ENCODE results near the gene RANBP10. TPM values are rescaled to one million over a fixed set of nuclear protein-coding genes. Genes with fewer than 3 reads are reported as not detected.

RANBP10 gene
- polyA plus RNA-seq, 2 of the 4 experiments (the other 2 are of a cell fraction), result 7.5 to 9.8 TPM

DNA sequence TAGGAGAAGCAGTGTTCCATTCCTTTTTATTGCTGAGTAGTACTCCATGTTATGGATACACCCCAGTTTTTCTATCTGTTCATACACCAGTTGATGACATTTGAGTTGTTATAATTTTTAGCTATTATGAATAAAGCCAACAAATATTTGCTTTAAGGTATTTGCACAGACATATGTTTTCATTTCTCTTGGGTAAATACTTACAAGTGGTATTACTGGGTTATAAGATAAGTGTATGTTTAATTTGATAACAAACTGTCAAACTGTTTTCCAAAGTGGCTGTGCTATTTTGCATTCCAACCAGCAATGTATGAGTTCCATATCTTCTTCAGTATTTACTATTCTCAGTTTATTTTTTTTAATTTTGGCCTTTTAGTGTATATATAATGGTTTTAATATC lies 59.5 kb downstream of the RANBP10 start:
- Histone ChIP-seq H3K4me2 (no peak overlapping the region), H3K27ac (no peak overlapping the region), H3K9me3 (no peaks in the 10 kb centered on the region), H3K4me3 (no peak overlapping the region), H3K4me1 (no peaks in the 10 kb centered on the region)
- FAIRE-seq (no peak), ATAC-seq (no peak), DNase-seq (ENCODE audit: low read depth in 1 of 2, low spot score in 1 of 2) (no peak)
- ChIA-PET CTCF (interaction anchor here (1.6 kb wide), 1 partner anchor 70 kb away, joined by 6 read pairs; no protein-coding TSS in a partner anchor), POLR2A (no interaction called here)
- TF ChIP-seq RAD21 (conservative IDR thresholded peaks at IDR 0.05 in 1 of 2, IDR thresholded peaks at IDR 0.05 in 1 of 2), result no peak
- TF ChIP-seq, protein P1, sequence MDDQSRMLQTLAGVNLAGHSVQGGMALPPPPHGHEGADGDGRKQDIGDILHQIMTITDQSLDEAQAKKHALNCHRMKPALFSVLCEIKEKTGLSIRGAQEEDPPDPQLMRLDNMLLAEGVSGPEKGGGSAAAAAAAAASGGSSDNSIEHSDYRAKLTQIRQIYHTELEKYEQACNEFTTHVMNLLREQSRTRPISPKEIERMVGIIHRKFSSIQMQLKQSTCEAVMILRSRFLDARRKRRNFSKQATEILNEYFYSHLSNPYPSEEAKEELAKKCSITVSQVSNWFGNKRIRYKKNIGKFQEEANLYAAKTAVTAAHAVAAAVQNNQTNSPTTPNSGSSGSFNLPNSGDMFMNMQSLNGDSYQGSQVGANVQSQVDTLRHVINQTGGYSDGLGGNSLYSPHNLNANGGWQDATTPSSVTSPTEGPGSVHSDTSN (IDR thresholded peaks at IDR 0.05), result no peak
- TF ChIP-seq EHMT2 (IDR thresholded peaks at IDR 0.05; ENCODE audit: low read depth), result no peak
- no peak for TF ChIP-seq NFE2L2 (conservative IDR thresholded peaks at IDR 0.05; ENCODE audit: low read length)
- no peak for TF ChIP-seq GATA3 (IDR thresholded peaks at IDR 0.05; ENCODE audit: borderline replicate concordance)
- TF ChIP-seq MAFK (IDR thresholded peaks at IDR 0.05; ENCODE audit: partially characterized antibody), result no peak
- TF ChIP-seq, protein P2, sequence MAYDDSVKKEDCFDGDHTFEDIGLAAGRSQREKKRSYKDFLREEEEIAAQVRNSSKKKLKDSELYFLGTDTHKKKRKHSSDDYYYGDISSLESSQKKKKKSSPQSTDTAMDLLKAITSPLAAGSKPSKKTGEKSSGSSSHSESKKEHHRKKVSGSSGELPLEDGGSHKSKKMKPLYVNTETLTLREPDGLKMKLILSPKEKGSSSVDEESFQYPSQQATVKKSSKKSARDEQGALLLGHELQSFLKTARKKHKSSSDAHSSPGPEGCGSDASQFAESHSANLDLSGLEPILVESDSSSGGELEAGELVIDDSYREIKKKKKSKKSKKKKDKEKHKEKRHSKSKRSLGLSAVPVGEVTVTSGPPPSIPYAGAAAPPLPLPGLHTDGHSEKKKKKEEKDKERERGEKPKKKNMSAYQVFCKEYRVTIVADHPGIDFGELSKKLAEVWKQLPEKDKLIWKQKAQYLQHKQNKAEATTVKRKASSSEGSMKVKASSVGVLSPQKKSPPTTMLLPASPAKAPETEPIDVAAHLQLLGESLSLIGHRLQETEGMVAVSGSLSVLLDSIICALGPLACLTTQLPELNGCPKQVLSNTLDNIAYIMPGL (CRISPR knock-in tag; IDR thresholded peaks at IDR 0.05; ENCODE audit: borderline replicate concordance), result no peak
- TF ChIP-seq, protein P3, sequence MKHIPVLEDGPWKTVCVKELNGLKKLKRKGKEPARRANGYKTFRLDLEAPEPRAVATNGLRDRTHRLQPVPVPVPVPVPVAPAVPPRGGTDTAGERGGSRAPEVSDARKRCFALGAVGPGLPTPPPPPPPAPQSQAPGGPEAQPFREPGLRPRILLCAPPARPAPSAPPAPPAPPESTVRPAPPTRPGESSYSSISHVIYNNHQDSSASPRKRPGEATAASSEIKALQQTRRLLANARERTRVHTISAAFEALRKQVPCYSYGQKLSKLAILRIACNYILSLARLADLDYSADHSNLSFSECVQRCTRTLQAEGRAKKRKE (CRISPR knock-in tag; IDR thresholded peaks at IDR 0.05; ENCODE audit: low read depth), result no peak
- no peak for TF ChIP-seq FOSB (CRISPR knock-in tag; IDR thresholded peaks at IDR 0.05)
- TF ChIP-seq, protein P4, sequence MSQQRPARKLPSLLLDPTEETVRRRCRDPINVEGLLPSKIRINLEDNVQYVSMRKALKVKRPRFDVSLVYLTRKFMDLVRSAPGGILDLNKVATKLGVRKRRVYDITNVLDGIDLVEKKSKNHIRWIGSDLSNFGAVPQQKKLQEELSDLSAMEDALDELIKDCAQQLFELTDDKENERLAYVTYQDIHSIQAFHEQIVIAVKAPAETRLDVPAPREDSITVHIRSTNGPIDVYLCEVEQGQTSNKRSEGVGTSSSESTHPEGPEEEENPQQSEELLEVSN (IDR thresholded peaks at IDR 0.05; ENCODE audit: borderline replicate concordance, low read depth), result no peak
- TF ChIP-seq KDM1A (IDR thresholded peaks at IDR 0.05; ENCODE audit: low read depth), result no peak
- TF ChIP-seq, protein P5, sequence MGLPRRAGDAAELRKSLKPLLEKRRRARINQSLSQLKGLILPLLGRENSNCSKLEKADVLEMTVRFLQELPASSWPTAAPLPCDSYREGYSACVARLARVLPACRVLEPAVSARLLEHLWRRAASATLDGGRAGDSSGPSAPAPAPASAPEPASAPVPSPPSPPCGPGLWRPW (IDR thresholded peaks at IDR 0.05), result no peak
- TF ChIP-seq FOSL2 (IDR thresholded peaks at IDR 0.05), result no peak
- TF ChIP-seq FOSL2 (CRISPR knock-in tag; IDR thresholded peaks at IDR 0.05), result no peak
- no peak for TF ChIP-seq CEBPB (IDR thresholded peaks at IDR 0.05)

GRCh38 chr16:67741118-67741517 lies 65.2 kb downstream of the RANBP10 start:
- ATAC-seq, result no peak
- no peak for FAIRE-seq
- Histone ChIP-seq H3K4me2 (no peak overlapping the region), H3K4me3 (no peak overlapping the region), H3K9me3 (no peaks in the 10 kb centered on the region), H3K27ac (no peak overlapping the region), H3K4me1 (no peaks in the 10 kb centered on the region)
- POLR2A ChIA-PET, result no interaction called here
- CTCF ChIA-PET, result no interaction called here
- DNase-seq (ENCODE audit: low read depth in 1 of 2, low spot score in 1 of 2), result no peak
- WGBS (ENCODE audit: missing lambda C conversion rate), result 79% methylated on average over 4 of the region's 4 CpGs
- TF ChIP-seq, protein P2 (CRISPR knock-in tag; IDR thresholded peaks at IDR 0.05; ENCODE audit: borderline replicate concordance), result no peak
- TF ChIP-seq POLR2AphosphoS2 (conservative IDR thresholded peaks at IDR 0.05; ENCODE audit: low read length), result no peak
- TF ChIP-seq FOSL2 (IDR thresholded peaks at IDR 0.05), result no peak
- TF ChIP-seq FOSL2 (CRISPR knock-in tag; IDR thresholded peaks at IDR 0.05), result no peak
- TF ChIP-seq JUNB (IDR thresholded peaks at IDR 0.05), result no peak
- TF ChIP-seq, protein P6, sequence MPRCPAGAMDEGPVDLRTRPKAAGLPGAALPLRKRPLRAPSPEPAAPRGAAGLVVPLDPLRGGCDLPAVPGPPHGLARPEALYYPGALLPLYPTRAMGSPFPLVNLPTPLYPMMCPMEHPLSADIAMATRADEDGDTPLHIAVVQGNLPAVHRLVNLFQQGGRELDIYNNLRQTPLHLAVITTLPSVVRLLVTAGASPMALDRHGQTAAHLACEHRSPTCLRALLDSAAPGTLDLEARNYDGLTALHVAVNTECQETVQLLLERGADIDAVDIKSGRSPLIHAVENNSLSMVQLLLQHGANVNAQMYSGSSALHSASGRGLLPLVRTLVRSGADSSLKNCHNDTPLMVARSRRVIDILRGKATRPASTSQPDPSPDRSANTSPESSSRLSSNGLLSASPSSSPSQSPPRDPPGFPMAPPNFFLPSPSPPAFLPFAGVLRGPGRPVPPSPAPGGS (IDR thresholded peaks at IDR 0.05), result no peak
- no peak for TF ChIP-seq EP300 (IDR thresholded peaks at IDR 0.05)
- no peak for TF ChIP-seq RAD21 (conservative IDR thresholded peaks at IDR 0.05 in 1 of 2, IDR thresholded peaks at IDR 0.05 in 1 of 2)
- TF ChIP-seq ESRRA (IDR thresholded peaks at IDR 0.05; ENCODE audit: borderline replicate concordance, low read length), result no peak
- TF ChIP-seq KDM1A (IDR thresholded peaks at IDR 0.05; ENCODE audit: low read depth), result no peak
- TF ChIP-seq NFE2L2 (conservative IDR thresholded peaks at IDR 0.05; ENCODE audit: low read length), result no peak
- no peak for TF ChIP-seq NR3C1 (IDR thresholded peaks at IDR 0.05)
- no peak for TF ChIP-seq FOSB (CRISPR knock-in tag; IDR thresholded peaks at IDR 0.05)
- no peak for TF ChIP-seq SREBF2 (IDR thresholded peaks at IDR 0.05)
- no peak for TF ChIP-seq ZC3H11A (IDR thresholded peaks at IDR 0.05)
- no peak for TF ChIP-seq USF2 (IDR thresholded peaks at IDR 0.05)
- no peak for TF ChIP-seq MAFK (IDR thresholded peaks at IDR 0.05; ENCODE audit: partially characterized antibody)
- TF ChIP-seq TFCP2L1 (CRISPR knock-in tag; IDR thresholded peaks at IDR 0.05), result no peak
- TF ChIP-seq RNF2 (IDR thresholded peaks at IDR 0.05; ENCODE audit: borderline replicate concordance, low read depth), result no peak
- no peak for TF ChIP-seq CEBPB (IDR thresholded peaks at IDR 0.05)

Data from A549 (cell line).